Kidney glomerular epithelial cell (primary cell): ENCODE results near the gene ADAMTS2.
"Not testable (repeated sequence)": the region's sequence is repeated elsewhere in the genome, so short reads cannot be mapped to it uniquely, and the experiment has no call there.

Source experiments
- DNase-seq: peaks from one replicate; lab custom pipeline; 2025; lab: John Stamatoyannopoulos, UW

The ADAMTS2 gene

DNA sequence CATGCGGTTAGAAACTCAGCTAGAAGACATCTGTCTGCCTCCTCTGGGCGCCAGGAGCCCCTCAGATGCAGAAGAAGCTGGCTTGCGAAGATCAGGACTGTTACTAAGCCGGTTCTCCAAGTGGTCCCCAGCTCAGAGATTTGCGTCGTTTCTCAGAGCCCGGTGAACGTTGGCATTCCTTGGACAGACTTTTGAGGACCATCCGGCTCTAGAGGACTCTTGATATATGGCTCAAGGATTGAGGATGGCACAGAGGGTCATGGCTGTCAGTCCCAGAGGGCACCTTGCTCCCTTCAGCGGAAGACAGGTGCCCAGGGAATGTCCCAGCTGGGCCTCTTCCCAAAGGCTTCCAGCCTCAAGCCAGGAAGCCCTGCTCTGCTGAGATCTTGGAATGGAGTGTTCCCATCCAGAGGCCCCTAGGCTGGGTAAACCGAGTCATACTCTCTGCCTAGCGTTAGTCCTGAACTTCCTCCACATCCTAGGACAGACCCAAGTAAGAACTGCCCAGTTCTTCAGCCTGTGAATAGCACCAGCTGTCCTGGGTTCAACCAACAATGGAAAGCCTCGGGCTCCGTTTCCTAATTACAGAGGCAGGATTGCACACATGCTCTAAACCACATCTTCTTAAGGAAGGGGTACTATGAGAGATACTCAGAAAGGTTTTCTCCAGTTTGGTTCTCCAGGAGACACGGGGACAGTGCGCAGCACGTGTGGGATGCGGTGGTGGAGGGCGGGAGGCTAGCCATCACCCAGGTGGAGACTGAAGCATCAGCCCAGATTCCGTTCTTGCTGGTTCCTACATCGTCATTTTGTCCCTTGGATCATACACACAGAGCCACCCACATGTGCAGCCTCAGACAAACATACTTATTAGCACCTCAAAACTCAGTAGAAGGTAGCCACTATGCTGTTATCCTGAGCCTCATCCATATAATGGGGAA, 233.7 kb downstream of the ADAMTS2 start:
- DNase-seq, result no peak

GRCh38 chr5:179110528-179110927, 234.7 kb downstream of the ADAMTS2 start:
- DNase-seq, result no peak

GRCh38 chr5:179101282-179101681, 244.0 kb downstream of the ADAMTS2 start:
- not testable (repeated sequence) for DNase-seq

- no peak for DNase-seq
Observed at GRCh38 chr5:179089502-179089901, 255.8 kb downstream of the ADAMTS2 start.

GRCh38 chr5:179080724-179081123, 264.5 kb downstream of the ADAMTS2 start:
- no peak for DNase-seq

GRCh38 chr5:179079165-179079987, 265.9 kb downstream of the ADAMTS2 start:
- no peak for DNase-seq

GRCh38 chr5:179065703-179066102, 279.6 kb downstream of the ADAMTS2 start:
- no peak for DNase-seq

- DNase-seq, result no peak
Observed at GRCh38 chr5:179061025-179061424, 284.2 kb downstream of the ADAMTS2 start.
